ENCODE data around the gene TEX48.

TEX48 gene

GRCh38 chr9:114653556-114654159 is 28.3 kb downstream of the TEX48 start:
- peak; percentile 78 for DNase-seq (ENCODE audit: low read depth)
- no peak overlapping the region for H3K4me3 ChIP-seq (ENCODE audit: control insufficient read depth, low read depth, low read length)
- peak; percentile 98 for TF ChIP-seq CTCF (conservative IDR thresholded peaks at IDR 0.05; ENCODE audit: control insufficient read depth, insufficient read depth, low read depth, low read length)

GRCh38 chr9:114652776-114653555 is 29.0 kb downstream of the TEX48 start:
- no peak for TF ChIP-seq CTCF (conservative IDR thresholded peaks at IDR 0.05; ENCODE audit: control insufficient read depth, insufficient read depth, low read depth, low read length)
- peak; percentile 64 for DNase-seq (ENCODE audit: low read depth)
- no peak overlapping the region for H3K4me3 ChIP-seq (ENCODE audit: control insufficient read depth, low read depth, low read length)

GRCh38 chr9:114643896-114644295 is 38.1 kb downstream of the TEX48 start:
- DNase-seq (ENCODE audit: low read depth) = no peak
- TF ChIP-seq CTCF (conservative IDR thresholded peaks at IDR 0.05; ENCODE audit: control insufficient read depth, insufficient read depth, low read depth, low read length) = no peak
- H3K4me3 ChIP-seq (ENCODE audit: control insufficient read depth, low read depth, low read length) = no peak overlapping the region

- no peak overlapping the region for H3K4me3 ChIP-seq (ENCODE audit: control insufficient read depth, low read depth, low read length)
- DNase-seq (ENCODE audit: low read depth) = no peak
- no peak for TF ChIP-seq CTCF (conservative IDR thresholded peaks at IDR 0.05; ENCODE audit: control insufficient read depth, insufficient read depth, low read depth, low read length)
Measured at GRCh38 chr9:114643001-114643400, 39.0 kb downstream of the TEX48 start.

- H3K4me3 ChIP-seq (ENCODE audit: control insufficient read depth, low read depth, low read length) = no peak overlapping the region
- TF ChIP-seq CTCF (conservative IDR thresholded peaks at IDR 0.05; ENCODE audit: control insufficient read depth, insufficient read depth, low read depth, low read length) = no peak
- DNase-seq (ENCODE audit: low read depth) = no peak
Measured at GRCh38 chr9:114641967-114642366, 40.0 kb downstream of the TEX48 start.

GRCh38 chr9:114638404-114638803 is 43.6 kb downstream of the TEX48 start:
- H3K4me3 ChIP-seq (ENCODE audit: control insufficient read depth, low read depth, low read length) = no peak overlapping the region
- DNase-seq (ENCODE audit: low read depth) = no peak
- TF ChIP-seq CTCF (conservative IDR thresholded peaks at IDR 0.05; ENCODE audit: control insufficient read depth, insufficient read depth, low read depth, low read length) = no peak
